OCI-LY7 (cell line): ENCODE results near the gene FAM163B. TPM values are rescaled to one million over a fixed set of nuclear protein-coding genes. Genes with fewer than 3 reads are reported as not detected.

Experiments
- BruUV-seq: library from RNA; stranded (reverse); fragments of 400-500 nt; replicated peaks from 2 replicates; lab custom pipeline; 2021; lab: Mats Ljungman, UMichigan
- CTCF ChIA-PET: fragments of 300-600 bp; sonication (Branson Sonifier 250); formaldehyde crosslinking; loops from one replicate; lab custom pipeline; 2022; ENCODE audit warnings: antibody characterized with exemption; ENCODE audit not compliant: unreplicated experiment; lab: Charles Lee
- POLR2A ChIA-PET: fragments of 300-600 bp; sonication (Branson Sonifier 250); formaldehyde crosslinking; loops from one replicate; lab custom pipeline; 2022; ENCODE audit warnings: antibody characterized with exemption; lab: Charles Lee
- DNase-seq: peaks from one replicate; pipeline ENCODE4 v3.0.0-alpha.2; 2015; ENCODE audit warnings: low spot score
- H2AFZ ChIP-seq: fragments of 200-600 bp; sonication (generic), shearing (Covaris generic); 2 replicates; pipeline ENCODE4 v1.6.1; 2014; ENCODE audit warnings: mild to moderate bottlenecking, antibody characterized with exemption, low read length, moderate library complexity
- H3K27ac ChIP-seq: fragments of 200-600 bp; sonication (generic); 2 replicates; pipeline ENCODE4 v1.5.1; 2014; ENCODE audit warnings: mixed run types, low read depth, mild to moderate bottlenecking, moderate library complexity, low read length, inconsistent platforms; ENCODE audit not compliant: poor library complexity, severe bottlenecking
- H3K36me3 ChIP-seq: fragments of 200-600 bp; sonication (generic); 2 replicates; pipeline ENCODE4 v1.6.1; 2014; ENCODE audit warnings: mild to moderate bottlenecking, antibody characterized with exemption, low read length, moderate library complexity, mixed read lengths; ENCODE audit not compliant: insufficient read depth
- H3K4me1 ChIP-seq: fragments of 200-600 bp; sonication (generic); 2 replicates; pipeline ENCODE4 v1.5.1; 2014; ENCODE audit warnings: mild to moderate bottlenecking, low read length; ENCODE audit not compliant: insufficient read depth, poor library complexity, severe bottlenecking
- H3K4me2 ChIP-seq: fragments of 200-600 bp; sonication (generic); 2 replicates; pipeline ENCODE4 v1.6.1; 2014; ENCODE audit warnings: mild to moderate bottlenecking, low read length
- H3K4me3 ChIP-seq: fragments of 200-600 bp; sonication (generic); 2 replicates; pipeline ENCODE4 v1.5.1; 2014; ENCODE audit warnings: mild to moderate bottlenecking, low read depth, low read length; ENCODE audit not compliant: poor library complexity, severe bottlenecking
- H3K79me2 ChIP-seq: fragments of 200-600 bp; sonication (generic); 2 replicates; pipeline ENCODE4 v1.6.1; 2016; ENCODE audit warnings: low read depth, mild to moderate bottlenecking, low read length, moderate library complexity, mixed read lengths; ENCODE audit not compliant: insufficient read depth
- H3K9me2 ChIP-seq: fragments of 200-600 bp; sonication (generic); 2 replicates; pipeline ENCODE4 v1.6.1; 2016; ENCODE audit warnings: mild to moderate bottlenecking, low read length, mixed read lengths; ENCODE audit not compliant: insufficient read depth
- H3K9me3 ChIP-seq: fragments of 200-600 bp; sonication (generic); 2 replicates; pipeline ENCODE4 v1.6.1; 2014; ENCODE audit warnings: mild to moderate bottlenecking, mixed run types, low read length, mixed read lengths
- H4K20me1 ChIP-seq: fragments of 200-600 bp; sonication (generic); 2 replicates; pipeline ENCODE4 v1.6.1; 2014; ENCODE audit warnings: mild to moderate bottlenecking, antibody characterized with exemption, low read length, moderate library complexity, mixed read lengths; ENCODE audit not compliant: insufficient read depth
- EZH2phosphoT487 ChIP-seq: fragments of 200-600 bp; sonication (generic); IDR thresholded peaks from 2 replicates; pipeline ENCODE4 v1.6.1; 2018; ENCODE audit warnings: low read depth, borderline replicate concordance, mild to moderate bottlenecking, mixed run types, antibody characterized with exemption, low read length, moderate library complexity, mixed read lengths
- intact Hi-C: fragments of 100-400 bp; cut with micrococcal nuclease; formaldehyde crosslinking; loops from one replicate; pipeline ENCODE4 v1.10.0; 2022; ENCODE audit not compliant: unreplicated experiment
- total RNA-seq, 2 experiments: library from RNA; depleted of rRNA in 1 of 2; stranded (reverse); fragments of >200 nt in 1 of 2; shearing (Covaris generic) in 1 of 2; gene quantifications; 2 replicates each; pipeline ENCODE4 v1.2.3, GENCODE V29; 2014 to 2022
- TF ChIP-seq, protein P1 (sequence below): fragments of 200-600 bp; sonication (generic); conservative IDR thresholded peaks from 2 replicates; pipeline ENCODE4 v1.5.1; 2014; ENCODE audit warnings: mild to moderate bottlenecking, antibody characterized with exemption, low read length, moderate library complexity, mixed read lengths

Gene FAM163B
- total RNA-seq, 2 experiments from 2014 or later, result 2.6 to 7.8 TPM

DNA sequence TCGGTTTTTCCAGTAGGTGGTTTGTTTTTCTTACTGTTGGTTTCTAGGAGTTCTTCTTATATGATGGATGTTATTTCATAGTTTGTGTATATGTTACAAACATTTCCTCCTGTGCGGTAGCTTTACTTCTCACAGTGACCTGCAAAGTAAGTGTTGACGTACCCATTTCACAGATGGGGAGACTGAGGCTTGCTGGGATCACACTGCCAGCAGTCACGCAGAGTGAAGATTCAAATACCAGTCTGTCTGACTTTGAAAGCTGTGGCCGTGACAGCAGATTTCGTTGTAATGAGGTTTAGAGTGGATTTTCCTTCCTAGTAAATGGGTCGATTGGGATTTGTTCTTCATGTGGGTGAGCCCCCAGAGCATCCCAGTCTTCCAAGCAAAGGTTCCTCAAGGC is 40.0 kb upstream of the FAM163B start:
- DNase-seq, result no peak
- intact Hi-C loops, result no loop called here
- ChIA-PET CTCF (no interaction called here), POLR2A (no interaction called here)
- no peak overlapping the region for H3K4me2 ChIP-seq
- no peak overlapping the region for H2AFZ ChIP-seq
- no peak overlapping the region for H3K27ac ChIP-seq
- TF ChIP-seq, protein P1, sequence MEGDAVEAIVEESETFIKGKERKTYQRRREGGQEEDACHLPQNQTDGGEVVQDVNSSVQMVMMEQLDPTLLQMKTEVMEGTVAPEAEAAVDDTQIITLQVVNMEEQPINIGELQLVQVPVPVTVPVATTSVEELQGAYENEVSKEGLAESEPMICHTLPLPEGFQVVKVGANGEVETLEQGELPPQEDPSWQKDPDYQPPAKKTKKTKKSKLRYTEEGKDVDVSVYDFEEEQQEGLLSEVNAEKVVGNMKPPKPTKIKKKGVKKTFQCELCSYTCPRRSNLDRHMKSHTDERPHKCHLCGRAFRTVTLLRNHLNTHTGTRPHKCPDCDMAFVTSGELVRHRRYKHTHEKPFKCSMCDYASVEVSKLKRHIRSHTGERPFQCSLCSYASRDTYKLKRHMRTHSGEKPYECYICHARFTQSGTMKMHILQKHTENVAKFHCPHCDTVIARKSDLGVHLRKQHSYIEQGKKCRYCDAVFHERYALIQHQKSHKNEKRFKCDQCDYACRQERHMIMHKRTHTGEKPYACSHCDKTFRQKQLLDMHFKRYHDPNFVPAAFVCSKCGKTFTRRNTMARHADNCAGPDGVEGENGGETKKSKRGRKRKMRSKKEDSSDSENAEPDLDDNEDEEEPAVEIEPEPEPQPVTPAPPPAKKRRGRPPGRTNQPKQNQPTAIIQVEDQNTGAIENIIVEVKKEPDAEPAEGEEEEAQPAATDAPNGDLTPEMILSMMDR, result no peak
- TF ChIP-seq EZH2phosphoT487, result no peak
- H3K79me2 ChIP-seq, result no peaks in the 10 kb centered on the region
- BruUV-seq, result no TSS peak
- no peaks in the 10 kb centered on the region for H3K9me2 ChIP-seq
- H3K4me3 ChIP-seq, result no peak overlapping the region
- H3K9me3 ChIP-seq, result no peaks in the 10 kb centered on the region
- H3K4me1 ChIP-seq, result no peaks in the 10 kb centered on the region
- no peaks in the 10 kb centered on the region for H4K20me1 ChIP-seq
- H3K36me3 ChIP-seq, result no peaks in the 10 kb centered on the region

DNA sequence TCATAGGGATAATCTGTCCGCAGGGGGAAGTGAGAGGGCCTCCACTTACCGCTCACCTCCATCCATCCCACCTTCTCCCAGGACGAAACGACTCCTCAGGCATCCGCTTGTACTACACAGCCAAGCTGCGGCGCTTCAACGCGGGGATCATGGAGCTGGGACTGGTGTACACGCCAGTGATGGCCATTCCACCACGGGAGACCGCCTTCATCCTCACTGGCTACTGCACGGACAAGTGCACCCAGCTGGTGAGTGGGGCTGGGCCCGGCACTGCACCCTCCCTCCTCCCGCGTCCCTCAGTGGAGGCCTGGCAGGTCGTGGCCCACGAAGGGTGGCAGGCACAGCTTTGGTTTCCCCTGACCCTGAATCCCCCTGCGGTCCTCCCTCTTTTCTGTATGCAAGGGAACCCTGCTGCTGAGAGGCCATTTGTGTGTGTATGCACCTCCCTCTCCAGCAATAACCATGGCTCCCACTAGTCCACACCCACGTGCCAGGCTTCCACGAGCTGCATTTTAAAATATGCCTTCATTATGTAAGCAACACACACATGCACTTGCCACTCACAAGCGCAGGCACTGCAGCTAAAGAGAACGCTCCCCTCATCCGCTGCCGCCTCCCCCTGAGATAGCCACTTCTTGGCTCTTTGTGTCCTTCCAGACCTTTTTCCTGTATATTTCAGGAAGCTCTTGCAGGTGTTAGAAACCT is 38.7 kb upstream of the FAM163B start:
- H3K9me3 ChIP-seq, result no peaks in the 10 kb centered on the region
- H3K4me1 ChIP-seq, result no peaks in the 10 kb centered on the region
- no peak for TF ChIP-seq EZH2phosphoT487
- TF ChIP-seq, protein P1, result no peak
- ChIA-PET CTCF (no interaction called here), POLR2A (no interaction called here)
- no peak overlapping the region for H3K27ac ChIP-seq
- no peaks in the 10 kb centered on the region for H3K36me3 ChIP-seq
- H3K4me3 ChIP-seq, result no peak overlapping the region
- H3K9me2 ChIP-seq, result no peaks in the 10 kb centered on the region
- H2AFZ ChIP-seq, result no peak overlapping the region
- no peak for DNase-seq
- BruUV-seq, result no TSS peak
- no peaks in the 10 kb centered on the region for H3K79me2 ChIP-seq
- no peaks in the 10 kb centered on the region for H4K20me1 ChIP-seq
- no peak overlapping the region for H3K4me2 ChIP-seq
- intact Hi-C loops, result no loop called here

DNA sequence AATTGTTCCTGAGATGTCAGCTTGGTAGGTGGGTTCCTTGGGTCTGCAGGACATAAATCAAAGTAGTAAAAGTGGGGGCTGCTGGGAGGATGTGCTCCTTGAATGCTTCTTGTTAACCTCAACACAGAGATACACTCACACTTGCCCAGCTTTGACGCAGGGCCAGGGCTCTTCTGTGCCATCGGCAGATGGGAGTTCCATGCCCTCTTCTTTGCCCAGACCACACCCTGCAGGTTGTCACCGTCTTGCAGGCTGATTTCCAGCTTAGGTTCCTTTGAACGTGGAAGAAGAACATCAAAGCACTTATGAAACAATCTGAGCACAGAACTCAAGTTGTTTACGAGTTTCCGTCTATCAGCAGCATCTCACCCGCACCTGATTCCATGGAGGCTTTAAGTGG is 38.0 kb upstream of the FAM163B start:
- POLR2A ChIA-PET, result no interaction called here

More for the DNA sequence above, 38.0 kb upstream of the FAM163B start:
- Histone ChIP-seq H3K4me2 (no peak overlapping the region), H3K36me3 (no peaks in the 10 kb centered on the region), H3K27ac (no peak overlapping the region), H3K4me3 (no peak overlapping the region), H2AFZ (no peak overlapping the region), H3K79me2 (no peaks in the 10 kb centered on the region), H3K4me1 (no peaks in the 10 kb centered on the region), H3K9me2 (no peaks in the 10 kb centered on the region), H3K9me3 (no peaks in the 10 kb centered on the region), H4K20me1 (no peaks in the 10 kb centered on the region)
- no peak for TF ChIP-seq EZH2phosphoT487
- TF ChIP-seq, protein P1, result no peak
- CTCF ChIA-PET, result no interaction called here
- DNase-seq, result no peak
- intact Hi-C loops, result no loop called here
- BruUV-seq, result no TSS peak
